OCI-LY1 (cell line): Measurements from ENCODE around the gene POLR1E.

Source experiments
- CTCF ChIP-seq: fragments of 200-600 bp; sonication (generic), shearing (Covaris generic); IDR thresholded peaks from 2 replicates; pipeline ENCODE4 v1.5.1; 2017; ENCODE audit warnings: mild to moderate bottlenecking, antibody characterized with exemption, low read length, moderate library complexity, mixed read lengths
- EZH2 ChIP-seq: fragments of 200-600 bp; sonication (generic), shearing (Covaris generic); IDR thresholded peaks from 2 replicates; pipeline ENCODE4 v1.8.0; 2017; ENCODE audit warnings: borderline replicate concordance, mixed run types, mild to moderate bottlenecking, antibody characterized with exemption, low read length, moderate library complexity, mixed read lengths

- TF ChIP-seq CTCF (no peak), EZH2 (no peak)
Observed at GRCh38 chr9:37534412-37534811, 48.7 kb downstream of the POLR1E start.
